H9 (cell line): ENCODE measurements around the gene HPCAL1. TPM values are rescaled to one million over a fixed set of nuclear protein-coding genes. Genes with fewer than 3 reads are reported as not detected.

Experiments
- DNase-seq: peaks from one replicate; pipeline ENCODE4 v3.0.0-alpha.2; 2017
- H2AFZ ChIP-seq: one replicate; pipeline ENCODE4 v1.6.1; 2013; ENCODE audit warnings: mild to moderate bottlenecking, low read length, control low read depth, moderate library complexity
- H2AK5ac ChIP-seq: 2 replicates; pipeline ENCODE4 v1.6.1; 2013; ENCODE audit warnings: low read length, control low read depth, mixed read lengths; ENCODE audit not compliant: insufficient read length
- H2BK120ac ChIP-seq: one replicate; pipeline ENCODE4 v1.6.1; 2013; ENCODE audit warnings: low read depth, mild to moderate bottlenecking, low read length, control low read depth, inconsistent platforms; ENCODE audit not compliant: poor library complexity, severe bottlenecking
- H2BK12ac ChIP-seq: 2 replicates; pipeline ENCODE4 v1.6.1; 2013; ENCODE audit warnings: low read length, control low read depth, mixed read lengths, low read depth; ENCODE audit not compliant: insufficient read length
- H2BK15ac ChIP-seq: 2 replicates; pipeline ENCODE4 v1.6.1; 2013; ENCODE audit warnings: low read depth, low read length, control low read depth
- H2BK20ac ChIP-seq: one replicate; pipeline ENCODE4 v1.6.1; 2013; ENCODE audit warnings: low read depth, mild to moderate bottlenecking, low read length, control low read depth, inconsistent platforms; ENCODE audit not compliant: poor library complexity, severe bottlenecking
- H2BK5ac ChIP-seq: 2 replicates; pipeline ENCODE4 v1.6.1; 2013; ENCODE audit warnings: low read length, control low read depth, mixed read lengths; ENCODE audit not compliant: insufficient read length
- H3K14ac ChIP-seq: 2 replicates; pipeline ENCODE4 v1.6.1; 2013; ENCODE audit warnings: low read length, control low read depth; ENCODE audit not compliant: insufficient read depth
- H3K18ac ChIP-seq: 2 replicates; pipeline ENCODE4 v1.6.1; 2013; ENCODE audit warnings: low read depth, mild to moderate bottlenecking, mixed read lengths, low read length, control low read depth; ENCODE audit not compliant: insufficient read length
- H3K23ac ChIP-seq: 2 replicates; pipeline ENCODE4 v1.6.1; 2013; ENCODE audit warnings: low read length, control low read depth, mixed read lengths, low read depth; ENCODE audit not compliant: insufficient read length
- H3K23me2 ChIP-seq: 2 replicates; pipeline ENCODE4 v1.6.1; 2013; ENCODE audit warnings: low read depth, mild to moderate bottlenecking, mixed read lengths, low read length, control low read depth; ENCODE audit not compliant: insufficient read length, poor library complexity, severe bottlenecking
- H3K27ac ChIP-seq: 2 replicates; pipeline ENCODE4 v1.5.1; 2013; ENCODE audit warnings: low read length, control low read depth, mixed read lengths, low read depth; ENCODE audit not compliant: insufficient read length
- H3K27me3 ChIP-seq: 2 replicates; pipeline ENCODE4 v1.6.1; 2013; ENCODE audit warnings: low read length, control low read depth, inconsistent platforms; ENCODE audit not compliant: insufficient read depth
- H3K4ac ChIP-seq: 2 replicates; pipeline ENCODE4 v1.6.1; 2013; ENCODE audit warnings: low read depth, mild to moderate bottlenecking, control low read depth, inconsistent platforms, low read length, moderate library complexity
- H3K4me1 ChIP-seq: 2 replicates; pipeline ENCODE4 v1.6.1; 2013; ENCODE audit warnings: low read length, control low read depth, inconsistent platforms; ENCODE audit not compliant: insufficient read depth
- H3K4me2 ChIP-seq: 2 replicates; pipeline ENCODE4 v1.6.1; 2013; ENCODE audit warnings: low read length, control low read depth, mixed read lengths; ENCODE audit not compliant: insufficient read length, insufficient read depth
- H3K56ac ChIP-seq: 2 replicates; pipeline ENCODE4 v1.6.1; 2013; ENCODE audit warnings: low read depth, mild to moderate bottlenecking, mixed read lengths, low read length, control low read depth; ENCODE audit not compliant: insufficient read length
- H3K79me1 ChIP-seq: 2 replicates; pipeline ENCODE4 v1.6.1; 2013; ENCODE audit warnings: low read depth, mild to moderate bottlenecking, moderate library complexity, low read length, control low read depth, inconsistent platforms; ENCODE audit not compliant: insufficient read depth, poor library complexity, severe bottlenecking
- H3K79me2 ChIP-seq: 2 replicates; pipeline ENCODE4 v1.6.1; 2013; ENCODE audit warnings: low read length, control low read depth, inconsistent platforms; ENCODE audit not compliant: insufficient read depth
- H3K9ac ChIP-seq: 2 replicates; pipeline ENCODE4 v1.6.1; 2013; ENCODE audit warnings: low read length, control low read depth, mixed read lengths; ENCODE audit not compliant: insufficient read length; ENCODE audit errors: extremely low read depth
- H3K9me3 ChIP-seq: one replicate; pipeline ENCODE4 v1.6.1; 2013; ENCODE audit warnings: low read depth, low read length, inconsistent platforms; ENCODE audit not compliant: control insufficient read depth
- H3T11ph ChIP-seq: one replicate; pipeline ENCODE4 v1.6.1; 2013; ENCODE audit warnings: mild to moderate bottlenecking, low read length, control low read depth, inconsistent platforms
- H4K20me1 ChIP-seq: one replicate; pipeline ENCODE4 v1.6.1; 2013; ENCODE audit not compliant: control insufficient read depth, insufficient read length, insufficient read depth
- H4K5ac ChIP-seq: 2 replicates; pipeline ENCODE4 v1.6.1; 2013; ENCODE audit warnings: low read depth, mild to moderate bottlenecking, mixed read lengths, low read length, control low read depth; ENCODE audit not compliant: insufficient read length
- H4K8ac ChIP-seq: replicated peaks from 2 replicates; pipeline ENCODE4 v1.6.1; 2013; ENCODE audit warnings: low read length, control low read depth, mixed read lengths, low read depth; ENCODE audit not compliant: insufficient read length
- H4K91ac ChIP-seq: 2 replicates; pipeline ENCODE4 v1.6.1; 2013; ENCODE audit warnings: low read depth, mild to moderate bottlenecking, moderate library complexity, mixed read lengths, low read length, control low read depth; ENCODE audit not compliant: insufficient read length
- H3K27ac Mint-ChIP-seq, 3 experiments: 2 replicates in 2 of 3; 3 replicates in 1 of 3; pipeline ENCODE4 v1.8.0; 2020 to 2021; ENCODE audit warnings: mixed read lengths in 3 of 3, mild to moderate bottlenecking in 1 of 3, moderate library complexity in 1 of 3
- H3K27me3 Mint-ChIP-seq: 2 replicates; pipeline ENCODE4 v1.8.0; 2021; ENCODE audit warnings: low read depth, mild to moderate bottlenecking, moderate library complexity, mixed read lengths
- H3K36me3 Mint-ChIP-seq, 3 experiments: 2 replicates in 2 of 3; 3 replicates in 1 of 3; pipeline ENCODE4 v1.8.0; 2020 to 2021; ENCODE audit warnings: low read depth in 3 of 3, mixed read lengths in 3 of 3; ENCODE audit not compliant: insufficient read depth in 1 of 3
- H3K4me1 Mint-ChIP-seq, 2 experiments: 2 replicates each; pipeline ENCODE4 v1.8.0; 2020; ENCODE audit warnings: mixed read lengths in 2 of 2
- H3K4me3 Mint-ChIP-seq, 2 experiments: 2 replicates in 1 of 2; 3 replicates in 1 of 2; pipeline ENCODE4 v1.8.0; 2020 to 2021; ENCODE audit warnings: mild to moderate bottlenecking in 2 of 2, mixed read lengths in 2 of 2, moderate library complexity in 1 of 2
- H3K9me3 Mint-ChIP-seq, 2 experiments: 2 replicates in 1 of 2; 3 replicates in 1 of 2; pipeline ENCODE4 v1.8.0; 2020; ENCODE audit warnings: mild to moderate bottlenecking in 2 of 2, mixed read lengths in 2 of 2, moderate library complexity in 1 of 2
- CTCF ChIP-seq: fragments of 200-600 bp; sonication (generic); conservative IDR thresholded peaks from 3 replicates; pipeline ENCODE4 v1.8.0; 2021; ENCODE audit warnings: antibody characterized with exemption, mild to moderate bottlenecking
- WGBS: extraction: QIAGEN DNeasy Blood & Tissue Kit; methylation state at CpG from one replicate; pipeline ENCODE4 v1.1.7; 2013; ENCODE audit warnings: missing lambda C conversion rate, low lambda C conversion rate, mixed read lengths; ENCODE audit not compliant: insufficient read length; ENCODE audit errors: extremely low coverage; 5-methylcytosine and 5-hydroxymethylcytosine counted together
- total RNA-seq: library from RNA; stranded (reverse); gene quantifications from 2 replicates; pipeline ENCODE4 v1.2.1, GENCODE V29; 2021

Gene HPCAL1
- total RNA-seq, 1 experiment from 2014 or later, result 4.7 TPM

GRCh38 chr2:10381997-10382353 lies 79.3 kb downstream of the HPCAL1 start:
- no peak overlapping the region for H3K4ac ChIP-seq
- no peak overlapping the region for H3K23ac ChIP-seq
- no peak overlapping the region for H2BK5ac ChIP-seq
- H3K4me1 Mint-ChIP-seq, result peaks cover 36 to 54% of the 10 kb centered on the region in 2 experiments
- no peaks in the 10 kb centered on the region for H3K23me2 ChIP-seq
- peaks cover 13% of the 10 kb centered on the region; the same call in 1 of the 2 replicates for H3K4me1 ChIP-seq
- H4K5ac ChIP-seq, result no peak overlapping the region
- peak overlapping the region; percentile 4 for H3K4me2 ChIP-seq
- H3K27me3 Mint-ChIP-seq, result no peaks in the 10 kb centered on the region
- no peak overlapping the region; a peak in 1 of 5 replicates for H3K4me3 Mint-ChIP-seq
- H3T11ph ChIP-seq, result no peak overlapping the region
- no peak overlapping the region for H3K27ac ChIP-seq
- no peak overlapping the region for H3K18ac ChIP-seq
- H3K9ac ChIP-seq, result no peak overlapping the region
- H3K9me3 ChIP-seq, result no peaks in the 10 kb centered on the region
- H2BK20ac ChIP-seq, result no peak overlapping the region
- H2BK15ac ChIP-seq, result no peak overlapping the region
- H2BK12ac ChIP-seq, result no peak overlapping the region
- H3K36me3 Mint-ChIP-seq, result no peaks in the 10 kb centered on the region
- H4K91ac ChIP-seq, result no peak overlapping the region
- WGBS, result no CpG with 5 or more reads among the region's 3 CpGs
- no peak overlapping the region for H2BK120ac ChIP-seq
- H3K14ac ChIP-seq, result no peak overlapping the region
- no peak overlapping the region for H3K56ac ChIP-seq
- H3K9me3 Mint-ChIP-seq, result no peaks in the 10 kb centered on the region
- no peaks in the 10 kb centered on the region for H3K79me1 ChIP-seq
- no peaks in the 10 kb centered on the region for H3K79me2 ChIP-seq
- no peaks in the 10 kb centered on the region for H4K20me1 ChIP-seq
- DNase-seq, result no peak
- no peak for TF ChIP-seq CTCF
- H3K27ac Mint-ChIP-seq, result no peak overlapping the region; a peak in 1 of 7 replicates
- H2AFZ ChIP-seq, result no peak overlapping the region
- H2AK5ac ChIP-seq, result no peak overlapping the region
- H4K8ac ChIP-seq, result no peak overlapping the region
- no peaks in the 10 kb centered on the region for H3K27me3 ChIP-seq
